HL-60/S4 treated with retinoic acid at 250 ng/mL for 4 days and 3 days (cell line): ENCODE measurements around the gene AP2B1.
"Not testable (repeated sequence)": the region's sequence is repeated elsewhere in the genome, so short reads cannot be mapped to it uniquely, and the experiment has no call there.

Experiments
- in situ Hi-C: fragments of 300-500 bp; cut with MboI; formaldehyde crosslinking; loops from 2 replicates; pipeline ENCODE4 v1.7.0; 2022; ENCODE audit warnings: low sequenced_read_pairs

The AP2B1 gene

GRCh38 chr17:35692512-35693210, 105.5 kb downstream of the AP2B1 start:
- in situ Hi-C loops: no loop called here

- in situ Hi-C loops: no loop called here
Measured at GRCh38 chr17:35693662-35694061, 106.5 kb downstream of the AP2B1 start.

- in situ Hi-C loops: no loop called here
Measured at GRCh38 chr17:35694906-35695305, 107.8 kb downstream of the AP2B1 start.

GRCh38 chr17:35695613-35696012, 108.5 kb downstream of the AP2B1 start:
- in situ Hi-C loops: no loop called here

- in situ Hi-C loops: no loop called here
Measured at GRCh38 chr17:35698800-35699199, 111.7 kb downstream of the AP2B1 start.

- in situ Hi-C loops: no loop called here
Measured at GRCh38 chr17:35700150-35700549, 113.0 kb downstream of the AP2B1 start.

GRCh38 chr17:35701491-35701890, 114.4 kb downstream of the AP2B1 start:
- in situ Hi-C loops: no loop called here

GRCh38 chr17:35703308-35703707, 116.2 kb downstream of the AP2B1 start:
- in situ Hi-C loops: not testable (repeated sequence)

- in situ Hi-C loops: no loop called here
Measured at GRCh38 chr17:35705230-35705629, 118.1 kb downstream of the AP2B1 start.

- in situ Hi-C loops: no loop called here
Measured at GRCh38 chr17:35705705-35706104, 118.6 kb downstream of the AP2B1 start.

GRCh38 chr17:35708149-35708548, 121.0 kb downstream of the AP2B1 start:
- in situ Hi-C loops: no loop called here

- in situ Hi-C loops: no loop called here
Measured at GRCh38 chr17:35708951-35709350, 121.8 kb downstream of the AP2B1 start.

GRCh38 chr17:35709874-35710273, 122.8 kb downstream of the AP2B1 start:
- in situ Hi-C loops: no loop called here

GRCh38 chr17:35710950-35711349, 123.8 kb downstream of the AP2B1 start:
- in situ Hi-C loops: no loop called here

- in situ Hi-C loops: no loop called here
Measured at GRCh38 chr17:35713069-35713728, 126.1 kb downstream of the AP2B1 start.

- in situ Hi-C loops: no loop called here
Measured at GRCh38 chr17:35714988-35715387, 127.9 kb downstream of the AP2B1 start.

- in situ Hi-C loops: no loop called here
Measured at GRCh38 chr17:35715416-35715815, 128.3 kb downstream of the AP2B1 start.

GRCh38 chr17:35716173-35716572, 129.1 kb downstream of the AP2B1 start:
- in situ Hi-C loops: no loop called here

- in situ Hi-C loops: no loop called here
Measured at GRCh38 chr17:35716897-35717465, 129.9 kb downstream of the AP2B1 start.

GRCh38 chr17:35717475-35717874, 130.4 kb downstream of the AP2B1 start:
- in situ Hi-C loops: no loop called here

GRCh38 chr17:35723735-35724134, 136.6 kb downstream of the AP2B1 start:
- in situ Hi-C loops: no loop called here

- in situ Hi-C loops: loop anchor here (25.0 kb wide), 2 partner anchors 113 to 413 kb away; no protein-coding TSS in a partner anchor
Measured at GRCh38 chr17:35725058-35725457, 137.9 kb downstream of the AP2B1 start.
